HEK293 (cell line): ENCODE results near the gene PRKG1.

Experiments used
- BCL6B ChIP-seq: fragments of 450-650 bp; formaldehyde crosslinking; IDR thresholded peaks from 2 replicates; pipeline ENCODE4 v1.5.1; 2017; ENCODE audit warnings: missing biosample characterization, missing genetic modification characterization
- GLI2 ChIP-seq: fragments of 450-650 bp; formaldehyde crosslinking; IDR thresholded peaks from 2 replicates; pipeline ENCODE4; 2017; ENCODE audit warnings: missing biosample characterization, missing genetic modification characterization, low read depth, borderline replicate concordance
- KLF7 ChIP-seq: fragments of 450-650 bp; formaldehyde crosslinking; IDR thresholded peaks from 2 replicates; pipeline ENCODE4 v1.5.1; 2016; ENCODE audit warnings: missing biosample characterization, missing genetic modification characterization, borderline replicate concordance
- PRDM1 ChIP-seq: fragments of 450-650 bp; formaldehyde crosslinking; IDR thresholded peaks from 2 replicates; pipeline ENCODE4; 2016; ENCODE audit warnings: missing biosample characterization, missing genetic modification characterization
- PRDM2 ChIP-seq: fragments of 450-650 bp; formaldehyde crosslinking; IDR thresholded peaks from 2 replicates; pipeline ENCODE4 v1.5.1; 2016; ENCODE audit warnings: missing biosample characterization, missing genetic modification characterization, borderline replicate concordance
- SETDB1 ChIP-seq: IDR thresholded peaks from one replicate; pipeline ENCODE4 v1.6.1; 2017; ENCODE audit warnings: mild to moderate bottlenecking, low read length, moderate library complexity, mixed read lengths; ENCODE audit not compliant: insufficient read length
- ZBTB6 ChIP-seq: fragments of 450-650 bp; formaldehyde crosslinking; IDR thresholded peaks from 2 replicates; pipeline ENCODE4 v1.5.1; 2017; ENCODE audit warnings: missing biosample characterization, missing genetic modification characterization
- ZFP3 ChIP-seq: fragments of 450-650 bp; formaldehyde crosslinking; IDR thresholded peaks from 2 replicates; pipeline ENCODE4 v1.5.1; 2016; ENCODE audit warnings: low read depth, missing biosample characterization, missing genetic modification characterization
- ZFP37 ChIP-seq: fragments of 450-650 bp; formaldehyde crosslinking; IDR thresholded peaks from 2 replicates; pipeline ENCODE4 v1.5.1; 2016; ENCODE audit warnings: missing biosample characterization, missing genetic modification characterization
- ZNF10 ChIP-seq: fragments of 450-650 bp; formaldehyde crosslinking; IDR thresholded peaks from 2 replicates; pipeline ENCODE4 v1.5.1; 2017; ENCODE audit warnings: missing biosample characterization, missing genetic modification characterization
- ZNF24 ChIP-seq: fragments of 450-650 bp; formaldehyde crosslinking; IDR thresholded peaks from 2 replicates; pipeline ENCODE4 v1.5.1; 2016; ENCODE audit warnings: missing biosample characterization, missing genetic modification characterization
- ZNF311 ChIP-seq: fragments of 450-650 bp; formaldehyde crosslinking; IDR thresholded peaks from 2 replicates; pipeline ENCODE4 v1.5.1; 2017; ENCODE audit warnings: missing biosample characterization, missing genetic modification characterization, borderline replicate concordance
- ZNF335 ChIP-seq: fragments of 450-650 bp; formaldehyde crosslinking; conservative IDR thresholded peaks from 2 replicates; pipeline ENCODE4 v1.5.1; 2016; ENCODE audit warnings: missing biosample characterization, missing genetic modification characterization
- ZNF341 ChIP-seq: fragments of 450-650 bp; formaldehyde crosslinking; IDR thresholded peaks from 2 replicates; pipeline ENCODE4; 2016; ENCODE audit warnings: low read depth, missing biosample characterization, missing genetic modification characterization
- ZNF362 ChIP-seq: fragments of 450-650 bp; formaldehyde crosslinking; IDR thresholded peaks from 2 replicates; pipeline ENCODE4 v1.5.1; 2016; ENCODE audit warnings: missing biosample characterization, missing genetic modification characterization
- ZNF366 ChIP-seq: fragments of 450-650 bp; formaldehyde crosslinking; conservative IDR thresholded peaks from 2 replicates; pipeline ENCODE4 v1.5.1; 2016; ENCODE audit warnings: missing biosample characterization, missing genetic modification characterization
- ZNF404 ChIP-seq: fragments of 450-650 bp; formaldehyde crosslinking; IDR thresholded peaks from 2 replicates; pipeline ENCODE4 v1.5.1; 2017; ENCODE audit warnings: missing biosample characterization, missing genetic modification characterization
- ZNF473 ChIP-seq: fragments of 450-650 bp; formaldehyde crosslinking; IDR thresholded peaks from 2 replicates; pipeline ENCODE4 v1.5.1; 2017; ENCODE audit warnings: missing biosample characterization, missing genetic modification characterization
- ZNF529 ChIP-seq: fragments of 450-650 bp; formaldehyde crosslinking; IDR thresholded peaks from 2 replicates; pipeline ENCODE4 v1.5.1; 2017; ENCODE audit warnings: missing genetic modification characterization, missing biosample characterization; ENCODE audit not compliant: insufficient replicate concordance
- ZNF549 ChIP-seq: fragments of 450-650 bp; IDR thresholded peaks from 2 replicates; pipeline ENCODE4 v1.5.1; 2018; ENCODE audit warnings: missing biosample characterization, missing genetic modification characterization, mild to moderate bottlenecking, inconsistent platforms, moderate library complexity
- ZNF610 ChIP-seq: fragments of 450-650 bp; formaldehyde crosslinking; IDR thresholded peaks from 2 replicates; pipeline ENCODE4 v1.5.1; 2016; ENCODE audit warnings: missing biosample characterization, missing genetic modification characterization, borderline replicate concordance
- ZNF664 ChIP-seq: fragments of 450-650 bp; formaldehyde crosslinking; IDR thresholded peaks from 2 replicates; pipeline ENCODE4 v1.5.1; 2016; ENCODE audit warnings: missing biosample characterization, missing genetic modification characterization
- ZNF777 ChIP-seq: fragments of 450-650 bp; formaldehyde crosslinking; IDR thresholded peaks from 2 replicates; pipeline ENCODE4 v1.5.1; 2017; ENCODE audit warnings: missing biosample characterization, missing genetic modification characterization, borderline replicate concordance
- ZSCAN18 ChIP-seq: fragments of 450-650 bp; formaldehyde crosslinking; IDR thresholded peaks from 2 replicates; pipeline ENCODE4 v1.5.1; 2016; ENCODE audit warnings: missing biosample characterization, missing genetic modification characterization
- TF ChIP-seq, protein P1 (sequence below): fragments of 450-650 bp; formaldehyde crosslinking; IDR thresholded peaks from 2 replicates; pipeline ENCODE4 v1.5.1; 2016; ENCODE audit warnings: missing biosample characterization, missing genetic modification characterization
- TF ChIP-seq, protein P2 (sequence below): fragments of 450-650 bp; formaldehyde crosslinking; IDR thresholded peaks from 2 replicates; pipeline ENCODE4 v1.5.1; 2016; ENCODE audit warnings: missing biosample characterization, missing genetic modification characterization, low read depth

Gene PRKG1

GRCh38 chr10:52056291-52056690 lies 982.0 kb downstream of the PRKG1 start (continued):
- TF ChIP-seq PRDM2: no peak
- TF ChIP-seq, protein P1, sequence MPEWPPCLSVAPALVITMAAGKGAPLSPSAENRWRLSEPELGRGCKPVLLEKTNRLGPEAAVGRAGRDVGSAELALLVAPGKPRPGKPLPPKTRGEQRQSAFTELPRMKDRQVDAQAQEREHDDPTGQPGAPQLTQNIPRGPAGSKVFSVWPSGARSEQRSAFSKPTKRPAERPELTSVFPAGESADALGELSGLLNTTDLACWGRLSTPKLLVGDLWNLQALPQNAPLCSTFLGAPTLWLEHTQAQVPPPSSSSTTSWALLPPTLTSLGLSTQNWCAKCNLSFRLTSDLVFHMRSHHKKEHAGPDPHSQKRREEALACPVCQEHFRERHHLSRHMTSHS (tag by site-specific recombination): peak; percentile 80
- peak; percentile 59; the same call in 1 of the 2 replicates for TF ChIP-seq ZNF610 (tag by site-specific recombination)
- TF ChIP-seq ZNF362 (tag by site-specific recombination): peak; percentile 97
- TF ChIP-seq, protein P2, sequence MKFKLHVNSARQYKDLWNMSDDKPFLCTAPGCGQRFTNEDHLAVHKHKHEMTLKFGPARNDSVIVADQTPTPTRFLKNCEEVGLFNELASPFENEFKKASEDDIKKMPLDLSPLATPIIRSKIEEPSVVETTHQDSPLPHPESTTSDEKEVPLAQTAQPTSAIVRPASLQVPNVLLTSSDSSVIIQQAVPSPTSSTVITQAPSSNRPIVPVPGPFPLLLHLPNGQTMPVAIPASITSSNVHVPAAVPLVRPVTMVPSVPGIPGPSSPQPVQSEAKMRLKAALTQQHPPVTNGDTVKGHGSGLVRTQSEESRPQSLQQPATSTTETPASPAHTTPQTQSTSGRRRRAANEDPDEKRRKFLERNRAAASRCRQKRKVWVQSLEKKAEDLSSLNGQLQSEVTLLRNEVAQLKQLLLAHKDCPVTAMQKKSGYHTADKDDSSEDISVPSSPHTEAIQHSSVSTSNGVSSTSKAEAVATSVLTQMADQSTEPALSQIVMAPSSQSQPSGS: peak; percentile 74; the same call in 1 of the 2 replicates
- TF ChIP-seq ZNF473: no peak
- TF ChIP-seq ZNF366 (tag by site-specific recombination): peak; percentile 77
- peak; percentile 29; the same call in 1 of the 2 replicates for TF ChIP-seq ZNF335 (tag by site-specific recombination)
- peak; percentile 21; the same call in 1 of the 2 replicates for TF ChIP-seq ZBTB6 (tag by site-specific recombination)
- no peak for TF ChIP-seq ZFP3
- TF ChIP-seq ZFP37 (tag by site-specific recombination): peak; percentile 70; the same call in 1 of the 2 replicates
- TF ChIP-seq ZNF529 (tag by site-specific recombination): peak; percentile 3
- TF ChIP-seq GLI2 (tag by site-specific recombination): peak; percentile 79; the same call in 1 of the 2 replicates
- no peak for TF ChIP-seq ZNF311 (tag by site-specific recombination)
- TF ChIP-seq ZNF549 (tag by site-specific recombination): peak; percentile 55; the same call in 1 of the 2 replicates
- peak; percentile 56; the same call in 1 of the 2 replicates for TF ChIP-seq ZNF664 (tag by site-specific recombination)
- peak; percentile 48; the same call in 1 of the 2 replicates for TF ChIP-seq PRDM1 (tag by site-specific recombination)
- TF ChIP-seq ZNF777 (tag by site-specific recombination): no peak
- TF ChIP-seq BCL6B (tag by site-specific recombination): peak; percentile 92
- 0 out of 2 replicates have a peak, but pooled peaks have one; percentile 44 for TF ChIP-seq KLF7 (tag by site-specific recombination)
- TF ChIP-seq ZNF10 (tag by site-specific recombination): peak; percentile 68; the same call in 1 of the 2 replicates
- peak; percentile 70 for TF ChIP-seq ZNF24 (tag by site-specific recombination)
- no peak for TF ChIP-seq ZNF341 (tag by site-specific recombination)
- TF ChIP-seq ZSCAN18: no peak
- no peak for TF ChIP-seq SETDB1
- TF ChIP-seq ZNF404 (tag by site-specific recombination): no peak
